GM10266 (cell line): ENCODE measurements around the gene PCED1B.

Experiments used
- DNase-seq: peaks from one replicate; pipeline ENCODE4 v3.0.0; 2012; ENCODE audit errors: extremely low spot score
- TF ChIP-seq, protein P1 (sequence below): IDR thresholded peaks from 2 replicates; pipeline ENCODE4 v1.5.1; 2012; ENCODE audit warnings: mild to moderate bottlenecking, low read depth; ENCODE audit not compliant: control insufficient read depth, insufficient read depth; ENCODE audit errors: missing control alignments

The PCED1B gene

DNA sequence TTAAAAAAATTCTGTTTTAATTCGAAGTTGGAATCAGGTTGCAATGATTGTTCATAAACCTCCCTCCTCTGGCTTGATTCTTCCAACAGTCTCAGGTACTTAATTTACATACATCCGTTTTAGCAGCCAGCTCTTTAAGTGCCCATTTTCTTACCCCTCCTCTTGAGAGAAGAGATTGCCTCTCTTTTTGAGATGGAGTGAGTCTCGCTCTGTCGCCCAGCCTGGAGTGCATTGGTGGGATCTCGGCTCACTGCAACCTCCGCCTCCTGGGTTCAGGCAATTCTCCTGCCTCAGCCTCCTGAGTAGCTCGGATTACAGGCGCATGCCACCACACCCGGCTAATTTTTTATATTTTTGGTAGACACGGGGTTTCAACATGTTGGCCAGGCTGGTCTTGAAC is 146.8 kb downstream of the PCED1B start:
- TF ChIP-seq, protein P1, sequence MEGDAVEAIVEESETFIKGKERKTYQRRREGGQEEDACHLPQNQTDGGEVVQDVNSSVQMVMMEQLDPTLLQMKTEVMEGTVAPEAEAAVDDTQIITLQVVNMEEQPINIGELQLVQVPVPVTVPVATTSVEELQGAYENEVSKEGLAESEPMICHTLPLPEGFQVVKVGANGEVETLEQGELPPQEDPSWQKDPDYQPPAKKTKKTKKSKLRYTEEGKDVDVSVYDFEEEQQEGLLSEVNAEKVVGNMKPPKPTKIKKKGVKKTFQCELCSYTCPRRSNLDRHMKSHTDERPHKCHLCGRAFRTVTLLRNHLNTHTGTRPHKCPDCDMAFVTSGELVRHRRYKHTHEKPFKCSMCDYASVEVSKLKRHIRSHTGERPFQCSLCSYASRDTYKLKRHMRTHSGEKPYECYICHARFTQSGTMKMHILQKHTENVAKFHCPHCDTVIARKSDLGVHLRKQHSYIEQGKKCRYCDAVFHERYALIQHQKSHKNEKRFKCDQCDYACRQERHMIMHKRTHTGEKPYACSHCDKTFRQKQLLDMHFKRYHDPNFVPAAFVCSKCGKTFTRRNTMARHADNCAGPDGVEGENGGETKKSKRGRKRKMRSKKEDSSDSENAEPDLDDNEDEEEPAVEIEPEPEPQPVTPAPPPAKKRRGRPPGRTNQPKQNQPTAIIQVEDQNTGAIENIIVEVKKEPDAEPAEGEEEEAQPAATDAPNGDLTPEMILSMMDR = no peak
- DNase-seq = no peak

DNA sequence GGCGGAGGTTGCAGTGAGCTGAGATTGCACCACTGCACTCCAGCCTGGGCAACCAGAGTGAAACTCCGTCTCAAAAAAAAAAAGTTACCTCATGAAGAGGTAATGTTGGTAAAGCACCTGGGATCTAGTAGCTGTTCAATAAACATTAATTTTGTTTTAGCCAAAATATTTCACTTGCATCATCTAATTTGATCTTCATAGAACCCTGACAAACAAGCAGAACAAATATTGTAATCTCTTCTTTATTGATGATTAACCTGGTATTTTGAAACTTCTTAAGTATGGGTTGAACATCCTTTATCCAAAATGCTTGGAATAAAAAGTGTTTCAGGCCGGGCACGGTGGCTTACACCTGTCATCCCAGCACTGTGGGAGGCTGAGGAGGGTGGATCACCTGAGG is 149.4 kb downstream of the PCED1B start:
- TF ChIP-seq, protein P1 = no peak

DNA sequence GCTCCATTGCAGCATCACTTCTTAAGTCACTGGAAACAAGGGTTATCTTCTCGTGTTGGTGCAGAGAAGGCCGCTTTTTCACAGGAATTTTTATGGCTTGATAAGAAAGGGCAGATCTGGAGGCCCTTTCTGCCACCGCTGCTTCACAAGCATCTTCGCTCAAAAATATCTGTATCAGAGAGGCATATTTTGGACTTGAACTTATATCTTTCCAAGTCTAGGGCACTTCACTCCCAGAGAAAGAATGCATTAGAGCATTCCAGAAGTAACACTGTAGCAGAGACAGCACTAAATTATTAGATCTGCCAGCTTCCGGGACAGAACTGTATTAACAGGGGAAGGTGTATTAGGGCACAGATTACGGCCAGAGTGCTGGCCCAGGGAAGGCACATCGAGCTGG is 152.0 kb downstream of the PCED1B start:
- no peak for DNase-seq
- TF ChIP-seq, protein P1 = no peak

More for the DNA sequence above, 149.4 kb downstream of the PCED1B start:
- no peak for DNase-seq

DNA sequence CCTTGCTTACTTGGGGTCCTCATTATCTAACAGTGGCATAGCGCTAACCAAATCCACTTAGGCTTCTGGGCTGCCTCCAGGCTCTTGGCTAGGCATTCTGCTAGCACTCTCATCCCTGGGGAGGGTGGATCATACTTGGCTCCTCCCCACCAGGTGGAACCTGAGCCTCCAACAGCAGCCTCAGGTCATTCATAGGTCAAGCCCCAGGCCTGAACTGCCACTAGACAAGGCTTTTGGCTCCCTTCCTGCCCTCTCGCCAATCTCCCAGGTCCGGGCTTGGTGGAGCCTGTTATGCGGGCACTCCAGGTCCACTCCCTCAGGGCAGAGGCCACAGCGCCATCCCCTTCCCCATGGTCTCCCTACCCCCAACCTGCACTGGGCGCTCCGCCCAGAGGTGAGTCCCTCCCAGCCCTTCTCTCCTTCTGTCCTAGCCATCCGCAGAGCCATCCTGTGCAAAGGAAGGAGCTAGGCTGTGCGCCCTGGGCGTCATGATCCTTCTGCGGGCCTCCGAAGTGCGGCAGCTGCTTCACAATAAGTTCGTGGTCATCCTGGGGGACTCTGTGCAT is 155.2 kb downstream of the PCED1B start:
- TF ChIP-seq, protein P1 = no peak
- DNase-seq = no peak

DNA sequence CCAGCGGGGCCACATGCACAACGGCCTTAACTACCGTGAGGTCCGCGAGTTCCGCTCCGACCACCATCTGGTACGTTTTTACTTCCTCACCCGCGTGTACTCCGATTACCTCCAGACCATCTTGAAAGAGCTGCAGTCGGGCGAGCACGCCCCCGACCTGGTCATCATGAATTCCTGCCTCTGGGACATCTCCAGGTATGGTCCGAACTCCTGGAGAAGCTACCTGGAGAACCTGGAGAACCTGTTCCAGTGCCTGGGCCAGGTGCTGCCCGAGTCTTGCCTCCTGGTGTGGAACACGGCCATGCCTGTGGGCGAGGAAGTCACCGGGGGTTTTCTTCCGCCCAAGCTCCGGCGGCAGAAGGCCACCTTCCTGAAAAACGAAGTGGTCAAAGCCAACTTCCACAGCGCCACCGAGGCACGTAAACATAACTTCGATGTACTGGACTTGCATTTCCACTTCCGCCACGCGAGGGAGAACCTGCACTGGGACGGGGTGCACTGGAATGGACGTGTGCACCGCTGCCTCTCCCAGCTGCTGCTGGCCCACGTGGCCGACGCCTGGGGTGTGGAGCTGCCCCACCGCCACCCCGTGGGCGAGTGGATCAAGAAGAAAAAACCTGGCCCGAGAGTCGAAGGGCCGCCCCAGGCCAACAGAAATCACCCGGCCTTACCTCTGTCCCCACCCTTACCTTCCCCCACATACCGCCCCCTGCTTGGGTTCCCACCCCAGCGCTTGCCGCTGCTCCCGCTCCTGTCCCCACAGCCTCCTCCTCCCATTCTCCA is 156.0 kb downstream of the PCED1B start:
- TF ChIP-seq, protein P1 = no peak
- DNase-seq = no peak

DNA sequence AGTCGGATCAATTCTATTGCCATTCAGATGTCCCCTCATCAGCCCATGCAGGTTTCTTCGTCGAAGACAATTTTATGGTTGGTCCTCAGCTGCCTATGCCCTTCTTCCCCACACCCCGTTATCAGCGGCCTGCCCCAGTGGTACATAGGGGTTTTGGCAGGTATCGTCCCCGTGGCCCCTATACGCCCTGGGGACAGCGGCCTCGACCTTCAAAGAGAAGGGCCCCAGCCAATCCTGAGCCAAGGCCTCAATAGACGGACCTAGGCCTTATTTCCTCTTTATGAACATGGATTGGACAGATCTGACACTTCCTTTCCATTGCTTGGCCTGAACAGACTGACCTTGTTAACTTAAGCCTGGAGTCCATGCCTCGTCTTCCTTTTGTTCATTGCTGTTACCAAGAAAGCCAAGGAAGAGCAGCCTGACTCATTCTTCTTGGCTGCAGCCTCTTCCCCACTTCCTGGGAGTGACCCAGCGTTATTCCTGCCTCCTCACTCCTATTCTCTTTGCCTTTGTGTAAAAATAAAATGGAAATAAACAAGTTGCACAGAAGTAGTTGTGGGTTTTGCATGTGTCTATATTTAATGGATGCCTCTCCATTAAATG is 156.8 kb downstream of the PCED1B start:
- TF ChIP-seq, protein P1 = no peak
- no peak for DNase-seq

DNA sequence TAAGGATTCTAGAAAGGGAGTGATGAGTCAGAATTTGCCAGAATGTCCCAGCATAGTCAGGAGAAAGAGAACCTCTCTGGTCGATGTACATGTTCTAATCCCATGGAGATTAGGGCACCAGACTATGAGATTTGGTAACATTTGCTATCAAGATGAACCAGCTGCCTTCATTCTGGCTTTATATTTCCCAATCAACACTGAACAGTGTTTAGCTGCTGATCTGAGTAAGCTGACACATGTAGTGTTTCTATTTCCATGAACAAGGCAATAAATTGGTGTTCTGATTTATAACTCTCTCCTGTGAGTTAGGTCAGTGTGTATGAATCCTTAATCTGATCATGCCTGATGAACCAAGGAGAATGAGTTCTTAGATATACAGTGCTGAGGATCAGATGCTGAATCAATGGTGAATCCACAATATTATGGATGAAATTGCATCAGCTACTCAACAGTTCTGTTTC is 158.4 kb downstream of the PCED1B start:
- DNase-seq = no peak
- TF ChIP-seq, protein P1 = no peak
